Left lobe of liver (tissue), 2 donors: ENCODE measurements around the gene SLC38A1. TPM values are rescaled to one million over a fixed set of nuclear protein-coding genes. Genes with fewer than 3 reads are reported as not detected.
"Not testable (repeated sequence)": the region's sequence is repeated elsewhere in the genome, so short reads cannot be mapped to it uniquely, and the experiment has no call there.

ENCODE experiments used
- ATAC-seq: fragments of 200-7000 bp; cut with Tn5 transposase; one replicate; pipeline ENCODE4 v1.9.1; 2020; ENCODE audit warnings: mild to moderate bottlenecking, moderate library complexity
- DNase-seq: peaks from one replicate; pipeline ENCODE4 v3.0.0-alpha.2; 2020; ENCODE audit warnings: low spot score
- total RNA-seq: library from RNA; stranded (reverse); gene quantifications from one replicate; pipeline ENCODE4 v1.2.1, GENCODE V29; 2021
- donor health status: DM: no; HTN: no; CAD: no; lungs with moderate emphysema.
- donor health status: DM: no; HTN: yes; CAD: no.

The SLC38A1 gene
- 7.7 TPM for total RNA-seq

- ATAC-seq (peak; percentile 88), DNase-seq (peak; percentile 90)
These were observed at the start of gene SLC38A1 for GRCh38 chr12:46268583-46269428. Gene SLC38A1 (minus strand): TSS chr12:46269043. CDS start chr12:46239800, 29,243 bp downstream.

GRCh38 chr12:46318037-46318436 lies 49.2 kb upstream of the SLC38A1 start:
- DNase-seq (no peak), ATAC-seq (no peak)

- ATAC-seq (no peak), DNase-seq (no peak)
These were observed 35.2 kb upstream of the SLC38A1 start for GRCh38 chr12:46304070-46304469.

- ATAC-seq (peak; percentile 91), DNase-seq (no peak)
These were observed 34.3 kb upstream of the SLC38A1 start for GRCh38 chr12:46303039-46303666.

GRCh38 chr12:46300910-46301309 lies 32.1 kb upstream of the SLC38A1 start:
- DNase-seq, result no peak
- ATAC-seq, result no peak

- DNase-seq, result no peak
- no peak for ATAC-seq
These were observed 31.0 kb upstream of the SLC38A1 start for GRCh38 chr12:46299851-46300250.

GRCh38 chr12:46298261-46298660 lies 29.4 kb upstream of the SLC38A1 start:
- DNase-seq, result no peak
- ATAC-seq, result no peak

- DNase-seq (no peak), ATAC-seq (no peak)
These were observed 28.0 kb upstream of the SLC38A1 start for GRCh38 chr12:46296822-46297221.

GRCh38 chr12:46292754-46293402 lies 24.0 kb upstream of the SLC38A1 start:
- ATAC-seq, result no peak

GRCh38 chr12:46291953-46292352 lies 23.1 kb upstream of the SLC38A1 start:
- not testable (repeated sequence) for DNase-seq, ATAC-seq

More at GRCh38 chr12:46292754-46293402, 24.0 kb upstream of the SLC38A1 start:
- DNase-seq, result no peak

- DNase-seq, result not testable (repeated sequence)
These were observed 16.3 kb upstream of the SLC38A1 start for GRCh38 chr12:46285177-46285576.

GRCh38 chr12:46282829-46283228 lies 14.0 kb upstream of the SLC38A1 start:
- no peak for ATAC-seq
- DNase-seq, result no peak

More at GRCh38 chr12:46285177-46285576, 16.3 kb upstream of the SLC38A1 start:
- not testable (repeated sequence) for ATAC-seq

GRCh38 chr12:46276756-46277155 lies 7.9 kb upstream of the SLC38A1 start:
- DNase-seq (no peak), ATAC-seq (no peak)

GRCh38 chr12:46271863-46272262 lies 3.0 kb upstream of the SLC38A1 start:
- ATAC-seq (no peak), DNase-seq (no peak)

- DNase-seq, result no peak
- ATAC-seq, result peak; percentile 61
These were observed 792 bp upstream of the SLC38A1 start for GRCh38 chr12:46269429-46270241.

- peak; percentile 17 for ATAC-seq
- no peak for DNase-seq
These were observed 839 bp downstream of the SLC38A1 start for GRCh38 chr12:46267825-46268582.

- DNase-seq, result no peak
- ATAC-seq, result no peak
These were observed 1.3 kb downstream of the SLC38A1 start for GRCh38 chr12:46267575-46267824.

GRCh38 chr12:46266869-46267574 lies 1.8 kb downstream of the SLC38A1 start:
- ATAC-seq, result peak; percentile 10
- peak; percentile 52 for DNase-seq

GRCh38 chr12:46266382-46266791 lies 2.5 kb downstream of the SLC38A1 start:
- ATAC-seq, result no peak
- no peak for DNase-seq

- DNase-seq (no peak), ATAC-seq (no peak)
These were observed 3.1 kb downstream of the SLC38A1 start for GRCh38 chr12:46265734-46266133.
